Prostate gland (tissue), 2 donors: ENCODE results near the gene CFAP43. TPM values are rescaled to one million over a fixed set of nuclear protein-coding genes. Genes with fewer than 3 reads are reported as not detected.

ENCODE experiments used
- DNase-seq: peaks from one replicate; pipeline ENCODE4 v3.0.0-alpha.2; 2019; ENCODE audit warnings: low spot score
- H3K27ac ChIP-seq, 2 donors: fragments of 200-600 bp; sonication (generic); 2 replicates each; pipeline ENCODE4 v1.5.1; 2017 to 2019
- H3K27me3 ChIP-seq: fragments of 200-600 bp; sonication (generic); replicated peaks from 2 replicates; pipeline ENCODE4 v1.5.1; 2019; ENCODE audit not compliant: insufficient read depth
- H3K36me3 ChIP-seq, 2 donors: fragments of 200-600 bp; sonication (generic); 1 replicate in 1 of 2; 2 replicates in 1 of 2; pipeline versions ENCODE4 v1.5.1 to v1.8.1; 2017 to 2019
- H3K4me1 ChIP-seq: fragments of 200-600 bp; sonication (generic); replicated peaks from 2 replicates; pipeline ENCODE4 v1.5.1; 2019
- H3K4me3 ChIP-seq, 2 donors: fragments of 200-600 bp; sonication (generic); 2 replicates each; pipeline ENCODE4 v1.5.1; 2017 to 2019
- H3K9me3 ChIP-seq: fragments of 200-600 bp; sonication (generic); 2 replicates; pipeline ENCODE4 v1.5.1; 2017
- CTCF ChIP-seq, 4 experiments: fragments of 200-600 bp in 2 of 4; fragments of 450-650 bp in 2 of 4; sonication (generic) in 2 of 4; IDR thresholded peaks; 1 replicate in 3 of 4; 2 replicates in 1 of 4; pipeline ENCODE4 v1.5.1; 2016 to 2019; ENCODE audit warnings: antibody characterized with exemption in 4 of 4, mild to moderate bottlenecking in 2 of 4, moderate library complexity in 2 of 4
- POLR2A ChIP-seq: fragments of 450-650 bp; IDR thresholded peaks from one replicate; pipeline ENCODE4 v1.6.1; 2016; ENCODE audit warnings: antibody characterized with exemption, mild to moderate bottlenecking
- POLR2AphosphoS5 ChIP-seq: sonication (generic); formaldehyde crosslinking; IDR thresholded peaks from one replicate; pipeline ENCODE4 v1.6.1; 2017; ENCODE audit warnings: antibody characterized with exemption
- WGBS: methylation state at CpG from one replicate; pipeline ENCODE4 v1.1.5; 2018; 5-methylcytosine and 5-hydroxymethylcytosine counted together
- intact Hi-C: fragments of 100-400 bp; cut with DNase I; formaldehyde crosslinking; loops from one replicate; pipeline ENCODE4 v1.14.2; 2022
- total RNA-seq, 2 donors: library from RNA; depleted of rRNA; stranded (reverse); fragments of >200 nt; gene quantifications; one replicate each; pipeline ENCODE4 v1.1.0, GENCODE V29; 2016

The CFAP43 gene
- total RNA-seq, 2 donors from 2014 or later = 2.4 to 6.9 TPM

- WGBS = 72% methylated on average over 3 of the region's 3 CpGs
- TF ChIP-seq CTCF (IDR thresholded peaks at IDR 0.05) = no peak
- TF ChIP-seq POLR2AphosphoS5 = no peak
- no peak for TF ChIP-seq POLR2A
- H3K27me3 ChIP-seq = no peaks in the 10 kb centered on the region
- no peak for DNase-seq
- H3K36me3 ChIP-seq = no peaks in the 10 kb centered on the region
- no peak overlapping the region for H3K4me3 ChIP-seq
- no peaks in the 10 kb centered on the region for H3K9me3 ChIP-seq
- intact Hi-C loops = no loop called here
- H3K4me1 ChIP-seq = no peaks in the 10 kb centered on the region
- no peak overlapping the region for H3K27ac ChIP-seq
Measured at GRCh38 chr10:104109908-104110662, 122.1 kb downstream of the CFAP43 start.

- no peak for DNase-seq
- intact Hi-C loops = no loop called here
- no peaks in the 10 kb centered on the region for H3K27me3 ChIP-seq
- no peaks in the 10 kb centered on the region for H3K9me3 ChIP-seq
- 97% methylated on average over 2 of the region's 2 CpGs for WGBS
- no peak overlapping the region for H3K4me3 ChIP-seq
- H3K27ac ChIP-seq = no peak overlapping the region
- no peaks in the 10 kb centered on the region for H3K36me3 ChIP-seq
- no peak for TF ChIP-seq POLR2AphosphoS5
- TF ChIP-seq POLR2A = no peak
- no peak for TF ChIP-seq CTCF (IDR thresholded peaks at IDR 0.05)
- no peaks in the 10 kb centered on the region for H3K4me1 ChIP-seq
Measured at GRCh38 chr10:104104926-104105325, 127.2 kb downstream of the CFAP43 start.

- Histone ChIP-seq H3K36me3 (no peaks in the 10 kb centered on the region), H3K27ac (no peak overlapping the region), H3K4me1 (no peaks in the 10 kb centered on the region), H3K4me3 (no peak overlapping the region), H3K27me3 (no peaks in the 10 kb centered on the region), H3K9me3 (no peaks in the 10 kb centered on the region)
- intact Hi-C loops = no loop called here
- no peak for DNase-seq
- 0% methylated on average over 1 of the region's 1 CpG for WGBS
- TF ChIP-seq POLR2A (no peak), POLR2AphosphoS5 (no peak), CTCF (IDR thresholded peaks at IDR 0.05) (no peak)
Measured at GRCh38 chr10:104104418-104104817, 127.7 kb downstream of the CFAP43 start.

- TF ChIP-seq POLR2A (no peak), CTCF (IDR thresholded peaks at IDR 0.05) (no peak), POLR2AphosphoS5 (no peak)
- intact Hi-C loops = no loop called here
- no peak overlapping the region for H3K27ac ChIP-seq
- no peak overlapping the region for H3K4me3 ChIP-seq
- WGBS = 63% methylated on average over 1 of the region's 1 CpG
- H3K27me3 ChIP-seq = no peaks in the 10 kb centered on the region
- no peaks in the 10 kb centered on the region for H3K9me3 ChIP-seq
- DNase-seq = no peak
- no peaks in the 10 kb centered on the region for H3K4me1 ChIP-seq
- no peaks in the 10 kb centered on the region for H3K36me3 ChIP-seq
Measured at GRCh38 chr10:104103956-104104355, 128.2 kb downstream of the CFAP43 start.

- Histone ChIP-seq H3K9me3 (no peaks in the 10 kb centered on the region), H3K4me3 (no peak overlapping the region), H3K36me3 (no peaks in the 10 kb centered on the region), H3K27me3 (no peaks in the 10 kb centered on the region), H3K27ac (no peak overlapping the region), H3K4me1 (no peaks in the 10 kb centered on the region)
- intact Hi-C loops = no loop called here
- no peak for TF ChIP-seq POLR2AphosphoS5
- TF ChIP-seq CTCF (IDR thresholded peaks at IDR 0.05) = no peak
- TF ChIP-seq POLR2A = no peak
- 64% methylated on average over 1 of the region's 1 CpG for WGBS
- DNase-seq = no peak
Measured at GRCh38 chr10:104101902-104102301, 130.3 kb downstream of the CFAP43 start.
